Neuron (in vitro differentiated cells): ENCODE measurements around the gene CHN2.

Source experiments
- H2AFZ ChIP-seq: one replicate; pipeline ENCODE4 v1.6.1; 2013; ENCODE audit warnings: low read depth, mild to moderate bottlenecking, inconsistent platforms, low read length, moderate library complexity
- H3K27me3 ChIP-seq: one replicate; pipeline ENCODE4 v1.6.1; 2013; ENCODE audit warnings: low read length; ENCODE audit not compliant: insufficient read depth
- H3K36me3 ChIP-seq: one replicate; pipeline ENCODE4 v1.6.1; 2013; ENCODE audit warnings: low read length; ENCODE audit not compliant: insufficient read depth
- H3K4me1 ChIP-seq: one replicate; pipeline ENCODE4 v1.6.1; 2013; ENCODE audit warnings: low read length; ENCODE audit not compliant: insufficient read depth
- H3K4me3 ChIP-seq: 2 replicates; pipeline ENCODE4 v1.5.1; 2013; ENCODE audit warnings: mild to moderate bottlenecking, low read length, moderate library complexity
- H3K9me3 ChIP-seq: one replicate; pipeline ENCODE4 v1.6.1; 2013; ENCODE audit warnings: low read length

The CHN2 gene

DNA sequence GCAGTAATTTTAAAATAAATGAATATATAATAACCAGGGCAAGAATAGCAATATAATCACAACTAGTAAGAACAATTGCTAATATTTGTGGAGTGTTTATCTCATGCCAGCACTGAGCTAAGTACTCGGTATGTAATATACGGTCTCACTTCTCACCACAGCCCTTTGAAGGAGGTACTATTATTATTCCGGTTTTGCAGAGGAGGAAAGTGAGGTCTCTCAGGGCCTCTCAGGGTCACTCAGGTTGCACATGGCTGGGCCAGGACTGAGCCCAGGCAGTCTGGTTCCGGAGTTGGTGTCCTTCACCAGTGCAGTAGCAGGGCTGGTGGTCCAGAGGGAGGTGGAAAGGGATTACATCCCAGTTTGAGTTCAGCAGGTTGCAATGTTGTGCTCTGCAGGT lies 80.9 kb downstream of the CHN2 start:
- no peaks in the 10 kb centered on the region for H3K36me3 ChIP-seq
- no peaks in the 10 kb centered on the region for H3K4me1 ChIP-seq
- no peaks in the 10 kb centered on the region for H3K9me3 ChIP-seq
- H3K4me3 ChIP-seq = no peak overlapping the region
- no peak overlapping the region for H2AFZ ChIP-seq
- H3K27me3 ChIP-seq = no peaks in the 10 kb centered on the region

DNA sequence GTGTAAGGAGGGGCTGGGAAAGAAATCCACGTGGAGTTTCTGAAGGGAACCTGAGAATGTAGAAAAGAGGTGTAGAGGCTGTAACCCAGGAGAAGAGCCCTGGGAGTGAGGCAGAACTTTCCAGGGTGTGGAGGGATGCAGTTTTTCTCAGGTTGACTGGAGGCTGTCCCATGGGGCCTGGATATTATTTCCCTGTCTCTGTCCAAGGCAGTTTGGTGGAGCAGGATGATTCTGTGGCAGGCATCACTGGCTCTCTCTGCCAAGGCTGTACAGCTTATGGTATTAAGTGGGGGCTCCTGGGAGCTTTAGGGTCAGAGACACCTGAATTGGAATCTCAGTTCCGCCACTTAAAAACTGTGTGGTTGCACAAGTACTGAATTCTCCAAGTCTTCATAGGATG lies 81.6 kb downstream of the CHN2 start:
- Histone ChIP-seq H3K27me3 (no peaks in the 10 kb centered on the region), H3K4me1 (no peaks in the 10 kb centered on the region), H2AFZ (no peak overlapping the region), H3K9me3 (no peaks in the 10 kb centered on the region), H3K4me3 (no peak overlapping the region), H3K36me3 (no peaks in the 10 kb centered on the region)

DNA sequence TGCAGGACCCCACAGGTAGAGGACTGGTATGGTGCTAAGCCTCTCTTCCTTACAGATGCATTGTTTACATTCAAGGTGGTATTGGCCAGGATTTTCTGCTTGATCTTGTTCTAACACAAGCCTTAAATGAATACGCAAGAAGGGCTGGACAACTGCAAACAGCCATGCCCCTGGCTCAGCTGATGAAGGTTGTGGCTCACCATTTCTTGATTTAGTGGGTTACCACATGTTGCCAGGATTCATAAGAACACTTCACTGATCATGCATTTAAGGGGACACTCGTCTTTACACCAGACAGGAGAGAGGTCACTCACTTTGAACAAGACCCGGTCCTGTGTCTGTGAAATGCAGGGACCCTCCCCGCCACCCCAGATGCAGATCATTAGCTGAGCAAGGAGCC lies 82.2 kb downstream of the CHN2 start:
- Histone ChIP-seq H3K4me3 (no peak overlapping the region), H3K9me3 (no peaks in the 10 kb centered on the region), H3K4me1 (no peaks in the 10 kb centered on the region), H3K36me3 (no peaks in the 10 kb centered on the region), H2AFZ (no peak overlapping the region), H3K27me3 (no peaks in the 10 kb centered on the region)

DNA sequence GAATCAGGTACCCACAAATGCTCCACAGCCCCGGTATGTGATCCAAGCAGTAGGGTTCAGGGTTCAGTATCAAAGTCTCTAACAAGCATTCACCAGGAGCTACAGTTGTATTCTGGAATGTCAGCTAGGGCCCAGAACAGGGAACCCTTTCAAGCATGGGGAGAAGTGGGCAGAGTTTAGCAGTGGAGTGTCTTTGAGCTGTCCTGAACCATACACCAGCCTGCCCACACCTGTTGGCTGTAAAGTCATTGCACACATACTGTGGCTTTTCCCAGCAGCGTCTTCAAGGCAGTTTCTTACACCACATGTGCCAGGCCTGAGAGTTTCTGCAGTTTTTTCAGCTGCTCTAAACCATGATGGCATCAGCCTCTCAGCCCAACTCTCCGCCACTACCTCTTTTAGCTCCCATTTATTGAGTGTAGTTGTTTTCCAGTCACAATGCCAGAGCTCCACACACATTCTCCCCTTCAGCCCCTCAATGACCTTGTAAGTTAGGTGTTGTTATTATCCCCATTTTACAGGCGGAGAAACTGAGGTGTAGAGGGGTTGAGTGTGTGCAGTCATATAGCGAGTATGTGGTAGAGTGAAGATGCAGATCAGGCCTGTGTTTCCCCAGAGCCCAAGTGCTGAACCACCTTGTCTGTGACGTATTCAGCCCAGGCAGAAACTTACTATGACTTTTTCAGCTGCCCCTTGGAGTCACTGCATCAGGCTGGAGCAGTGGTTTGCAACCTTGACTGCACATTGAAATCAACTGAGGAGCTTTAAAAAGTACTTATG lies 83.1 kb downstream of the CHN2 start:
- Histone ChIP-seq H3K4me1 (no peaks in the 10 kb centered on the region), H3K27me3 (no peaks in the 10 kb centered on the region), H2AFZ (no peak overlapping the region), H3K36me3 (no peaks in the 10 kb centered on the region), H3K4me3 (no peak overlapping the region), H3K9me3 (no peaks in the 10 kb centered on the region)

DNA sequence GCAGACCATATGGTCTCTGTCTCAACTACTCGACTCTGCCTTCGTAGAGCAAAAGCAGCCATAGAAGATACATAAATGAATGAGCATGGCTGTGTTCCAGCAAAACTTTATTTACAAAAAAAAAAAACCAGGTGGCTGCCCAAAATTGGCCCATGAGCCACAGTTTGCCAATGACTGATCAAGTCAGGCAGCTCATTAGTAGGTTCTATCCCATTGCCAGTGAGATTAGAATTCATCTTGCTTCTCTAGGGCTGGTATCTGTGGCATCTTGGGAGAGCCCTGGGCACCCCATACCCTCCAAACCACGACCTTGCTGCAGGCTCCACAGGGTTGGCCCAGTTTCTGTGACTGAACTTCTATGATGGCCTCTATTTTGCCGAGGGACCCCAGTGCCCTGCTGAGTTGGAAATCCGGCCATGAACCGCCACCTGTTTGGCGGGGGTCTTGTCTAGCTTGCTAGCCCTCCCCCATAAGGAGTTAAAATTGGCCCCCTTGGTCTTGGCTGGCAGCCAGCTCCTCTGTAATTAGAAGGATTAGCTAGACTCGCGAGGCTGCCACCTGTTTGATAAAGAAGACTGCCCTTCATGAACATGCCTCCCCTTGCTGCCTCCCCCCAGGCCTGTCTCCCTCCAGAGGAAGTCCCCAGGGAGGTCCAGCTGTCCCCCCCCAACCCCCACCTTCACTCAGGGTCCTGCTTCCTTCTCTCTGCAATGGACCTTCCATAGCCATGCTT lies 83.9 kb downstream of the CHN2 start:
- Histone ChIP-seq H3K36me3 (no peaks in the 10 kb centered on the region), H3K27me3 (no peaks in the 10 kb centered on the region), H2AFZ (no peak overlapping the region), H3K9me3 (no peaks in the 10 kb centered on the region), H3K4me3 (no peak overlapping the region), H3K4me1 (no peaks in the 10 kb centered on the region)

DNA sequence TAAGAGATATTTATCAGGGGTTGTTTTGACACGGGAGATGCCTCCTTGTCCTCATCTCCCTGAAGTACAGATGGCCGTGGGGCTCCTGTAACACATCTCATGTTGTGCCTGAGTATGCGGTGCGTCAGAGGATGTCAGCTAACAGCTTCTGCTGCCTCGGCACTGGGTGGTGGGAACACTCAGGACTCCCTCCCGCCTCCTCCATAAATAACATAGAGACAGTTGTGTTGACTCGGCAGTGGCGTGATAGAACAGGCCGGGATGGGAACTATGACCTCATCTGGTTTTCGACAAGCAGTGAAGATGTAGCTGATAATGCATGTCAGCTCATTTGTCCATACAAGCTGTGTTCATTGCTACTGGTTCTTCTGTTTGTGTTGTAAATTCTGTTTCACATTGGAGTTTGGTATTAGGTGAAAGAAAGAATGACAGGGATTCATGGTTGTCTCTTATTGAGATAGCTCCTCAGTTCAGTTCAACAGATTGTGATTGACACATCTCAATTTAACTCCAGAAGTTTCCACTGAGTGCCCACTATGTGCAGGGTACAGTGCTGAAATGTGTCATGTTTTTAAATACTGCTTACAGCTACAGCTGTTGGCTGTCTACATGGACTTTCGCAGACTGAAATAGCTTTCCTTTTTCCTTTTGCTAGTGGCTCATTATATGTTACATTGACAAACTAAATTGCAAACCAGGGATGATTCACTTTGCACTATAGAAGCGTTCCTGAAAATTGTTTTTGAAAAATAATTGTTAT lies 87.4 kb downstream of the CHN2 start:
- H3K27me3 ChIP-seq = no peaks in the 10 kb centered on the region
- H3K4me1 ChIP-seq = no peaks in the 10 kb centered on the region
- no peak overlapping the region for H3K4me3 ChIP-seq
- H3K9me3 ChIP-seq = no peaks in the 10 kb centered on the region
- no peak overlapping the region for H2AFZ ChIP-seq
- no peaks in the 10 kb centered on the region for H3K36me3 ChIP-seq

DNA sequence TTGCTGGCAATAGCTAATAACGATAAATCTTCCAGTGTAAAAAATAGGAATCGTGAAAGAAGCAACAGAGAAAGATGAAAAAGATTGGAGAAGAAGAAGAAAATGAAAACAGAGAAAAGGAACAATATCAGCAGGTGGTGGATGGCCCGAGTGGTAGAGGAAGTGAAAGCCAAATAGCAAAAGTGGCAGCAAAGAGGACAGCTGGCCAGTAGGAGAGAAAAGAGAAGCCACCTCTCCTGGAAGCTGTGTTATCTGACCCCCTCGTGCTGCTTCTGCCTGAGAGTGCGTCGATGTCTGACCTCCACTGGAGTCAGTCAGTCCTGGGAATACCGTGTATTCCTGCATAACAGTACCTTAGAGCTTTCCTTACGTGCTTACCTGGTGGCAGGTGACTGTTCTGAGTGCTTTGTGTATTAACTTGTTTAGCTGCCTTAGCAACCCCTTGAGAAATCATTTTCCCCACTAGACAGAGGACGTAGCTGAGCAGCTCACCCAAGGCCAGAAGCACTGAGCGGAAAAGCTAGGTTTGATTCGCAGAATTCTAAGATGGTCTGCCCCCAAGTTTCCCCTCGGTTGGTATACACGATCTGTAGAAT lies 88.3 kb downstream of the CHN2 start:
- no peaks in the 10 kb centered on the region for H3K9me3 ChIP-seq
- no peaks in the 10 kb centered on the region for H3K27me3 ChIP-seq
- H3K36me3 ChIP-seq = no peaks in the 10 kb centered on the region
- no peak overlapping the region for H3K4me3 ChIP-seq
- no peak overlapping the region for H2AFZ ChIP-seq
- no peaks in the 10 kb centered on the region for H3K4me1 ChIP-seq

DNA sequence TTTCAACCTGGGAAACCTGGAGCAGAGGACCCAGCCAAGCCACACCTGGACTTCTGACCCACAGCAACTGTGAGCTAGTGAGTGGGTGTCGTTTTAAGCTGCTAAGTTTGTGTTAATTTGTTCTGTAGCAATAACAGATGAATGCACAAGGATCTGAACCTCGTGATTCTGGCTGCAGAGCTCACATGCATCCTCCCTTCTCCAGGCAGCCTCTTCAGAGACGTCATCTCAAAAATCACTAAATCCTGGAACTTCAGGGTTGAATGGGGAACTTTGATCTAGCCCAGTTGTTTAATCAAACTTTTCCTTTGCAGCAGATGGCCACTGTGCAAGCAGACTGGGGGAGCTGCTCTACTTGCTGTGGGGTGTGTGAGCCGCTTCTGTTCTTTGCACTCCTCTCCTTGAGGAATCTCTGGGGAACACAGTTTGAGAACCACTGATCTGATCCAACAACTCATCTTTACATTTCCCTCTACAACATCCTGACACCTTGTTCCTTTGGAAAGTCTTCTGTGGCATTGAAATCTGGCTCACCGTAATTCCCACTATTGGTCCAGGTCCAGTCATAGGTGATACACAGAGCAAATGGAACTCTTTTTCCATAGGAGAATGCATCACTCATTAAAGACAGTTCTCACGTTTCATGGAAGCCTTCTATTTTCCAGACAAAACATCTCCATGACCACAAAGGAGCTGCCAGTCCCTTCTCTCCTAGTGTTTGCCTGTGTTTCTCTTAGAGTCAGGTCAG lies 90.3 kb downstream of the CHN2 start:
- Histone ChIP-seq H3K4me3 (no peak overlapping the region), H2AFZ (no peak overlapping the region), H3K36me3 (no peaks in the 10 kb centered on the region), H3K27me3 (no peaks in the 10 kb centered on the region), H3K4me1 (no peaks in the 10 kb centered on the region), H3K9me3 (no peaks in the 10 kb centered on the region)

DNA sequence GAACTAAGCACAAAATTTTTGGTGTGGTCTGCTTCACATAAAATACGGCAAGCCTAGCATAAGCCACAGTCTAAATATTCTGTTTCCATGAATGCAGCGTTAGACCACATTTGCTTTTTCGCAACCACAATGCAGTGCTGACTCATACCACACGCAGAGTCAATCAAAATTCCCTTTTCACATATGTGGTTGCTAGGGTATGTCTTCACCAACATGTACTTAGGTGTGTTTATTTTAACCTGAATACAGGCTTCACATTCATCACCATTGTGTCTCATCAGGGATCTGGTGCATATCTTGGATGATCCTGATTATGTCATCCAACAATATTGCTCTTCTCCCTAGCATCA lies 90.8 kb downstream of the CHN2 start:
- no peak overlapping the region for H3K4me3 ChIP-seq
- no peaks in the 10 kb centered on the region for H3K36me3 ChIP-seq
- no peaks in the 10 kb centered on the region for H3K4me1 ChIP-seq
- no peaks in the 10 kb centered on the region for H3K9me3 ChIP-seq
- H2AFZ ChIP-seq = no peak overlapping the region
- H3K27me3 ChIP-seq = no peaks in the 10 kb centered on the region

DNA sequence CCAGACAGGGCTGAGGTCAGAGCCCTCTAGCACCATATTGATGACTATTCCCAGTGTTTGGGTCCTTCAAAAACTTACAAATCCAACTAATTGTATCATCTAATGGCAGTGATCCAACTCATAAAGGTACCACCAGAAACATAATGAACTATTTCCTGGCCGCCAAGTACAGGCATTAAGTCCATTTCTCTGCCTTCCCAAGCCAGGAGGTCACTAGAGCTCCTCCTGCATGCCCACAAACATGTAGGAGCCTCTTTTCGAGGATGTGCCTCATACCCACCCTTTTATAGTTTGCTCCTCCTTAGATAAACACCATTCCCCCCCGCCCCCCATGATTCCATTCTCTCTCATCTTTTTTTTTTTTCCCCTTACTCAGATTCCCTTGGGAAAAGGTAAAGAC lies 91.3 kb downstream of the CHN2 start:
- no peak overlapping the region for H3K4me3 ChIP-seq
- no peaks in the 10 kb centered on the region for H3K36me3 ChIP-seq
- H3K27me3 ChIP-seq = no peaks in the 10 kb centered on the region
- no peaks in the 10 kb centered on the region for H3K4me1 ChIP-seq
- H2AFZ ChIP-seq = no peak overlapping the region
- H3K9me3 ChIP-seq = no peaks in the 10 kb centered on the region

DNA sequence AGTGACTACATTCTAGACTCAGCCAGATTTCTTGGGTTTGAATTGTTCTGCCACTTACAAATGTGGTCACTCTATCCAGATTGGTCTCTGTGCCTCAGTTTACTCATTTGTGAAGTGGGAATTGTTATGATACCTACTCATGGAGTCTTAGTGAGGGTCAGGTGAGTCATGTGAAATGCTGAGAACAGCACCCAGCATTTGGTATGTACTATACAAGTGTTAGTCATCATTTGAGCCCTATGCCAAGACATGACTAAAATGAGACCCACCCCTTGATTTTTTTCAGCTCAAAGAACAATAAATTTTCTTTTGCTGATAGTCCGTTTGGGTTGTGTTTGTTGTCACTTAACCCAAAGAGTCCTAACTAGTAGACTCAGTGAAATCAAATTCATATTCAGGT lies 92.8 kb downstream of the CHN2 start:
- Histone ChIP-seq H2AFZ (no peak overlapping the region), H3K4me1 (no peaks in the 10 kb centered on the region), H3K4me3 (no peak overlapping the region), H3K36me3 (no peaks in the 10 kb centered on the region), H3K9me3 (no peaks in the 10 kb centered on the region), H3K27me3 (no peaks in the 10 kb centered on the region)

DNA sequence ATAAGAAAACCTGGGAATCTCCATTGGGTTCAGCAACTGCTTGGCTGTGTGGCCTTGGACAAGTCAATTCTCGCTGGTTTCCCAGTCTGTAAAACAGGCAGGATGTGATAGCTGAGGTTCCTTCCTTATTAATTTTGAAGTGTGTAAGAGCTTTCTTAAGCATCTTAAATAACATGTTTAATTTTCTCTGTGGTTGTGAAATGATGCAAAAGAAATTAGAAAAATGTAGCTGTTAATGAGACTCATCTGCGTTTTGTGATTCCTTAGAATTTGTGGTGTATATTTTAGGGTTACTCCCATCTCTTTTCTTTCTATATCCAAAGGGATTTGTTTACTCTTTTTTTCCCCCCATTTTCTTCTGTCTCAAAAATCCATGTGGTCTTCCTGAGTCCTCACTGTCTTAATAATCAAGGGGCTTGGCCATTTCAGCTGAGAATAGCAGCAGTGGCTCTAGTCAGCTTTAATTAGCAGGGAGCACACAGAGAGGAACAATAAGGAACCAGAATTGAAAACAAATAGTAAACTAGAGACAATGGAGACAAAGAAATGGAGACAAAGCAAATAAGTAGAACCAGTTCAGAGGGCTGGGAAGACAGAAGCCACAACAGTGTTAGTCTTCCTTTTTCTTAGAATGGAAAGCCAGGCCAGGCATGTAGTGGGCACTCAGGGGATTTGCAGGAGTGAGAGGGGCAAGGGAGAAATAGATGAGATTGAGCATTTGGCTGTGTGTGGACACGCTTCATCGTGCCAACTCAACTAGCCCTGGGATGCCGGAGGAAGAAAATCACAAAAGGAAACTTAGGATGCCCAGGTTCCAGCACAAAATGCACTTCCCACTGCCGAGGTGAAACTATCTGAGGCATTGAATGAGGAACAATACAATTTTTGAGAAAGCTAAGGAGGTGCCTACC lies 93.9 kb downstream of the CHN2 start:
- Histone ChIP-seq H2AFZ (no peak overlapping the region), H3K4me1 (no peaks in the 10 kb centered on the region), H3K36me3 (no peaks in the 10 kb centered on the region), H3K4me3 (no peak overlapping the region), H3K9me3 (no peaks in the 10 kb centered on the region), H3K27me3 (no peaks in the 10 kb centered on the region)
